Lower lobe of right lung (tissue), 2 donors: ENCODE data around the gene RP2. TPM values are rescaled to one million over a fixed set of nuclear protein-coding genes. Genes with fewer than 3 reads are reported as not detected.

Experiments
- ATAC-seq, 2 donors: fragments of 200-7000 bp; cut with Tn5 transposase; one replicate each; pipeline ENCODE4 v1.9.1; 2020 to 2022; ENCODE audit warnings: mild to moderate bottlenecking in 2 of 2, moderate library complexity in 2 of 2
- DNase-seq: peaks from one replicate; pipeline ENCODE4 v3.0.0-alpha.2; 2020
- H3K27ac ChIP-seq: fragments of 200-600 bp; one replicate; pipeline ENCODE4 v1.8.0; 2022
- H3K27me3 ChIP-seq: fragments of 200-600 bp; one replicate; pipeline ENCODE4 v1.8.0; 2022; ENCODE audit warnings: low read depth
- H3K36me3 ChIP-seq: fragments of 200-600 bp; one replicate; pipeline ENCODE4 v1.8.0; 2022; ENCODE audit warnings: mild to moderate bottlenecking
- H3K4me1 ChIP-seq: fragments of 200-600 bp; one replicate; pipeline ENCODE4 v1.8.0; 2022
- H3K4me3 ChIP-seq: fragments of 200-600 bp; one replicate; pipeline ENCODE4 v1.8.0; 2022; ENCODE audit warnings: mild to moderate bottlenecking
- H3K9me3 ChIP-seq: fragments of 200-600 bp; one replicate; pipeline ENCODE4 v1.8.0; 2022
- CTCF ChIP-seq: fragments of 200-600 bp; IDR thresholded peaks from one replicate; pipeline ENCODE4 v1.8.0; 2022; ENCODE audit warnings: antibody characterized with exemption, mild to moderate bottlenecking
- intact Hi-C: fragments of 100-400 bp; cut with DNase I; formaldehyde crosslinking; loops from one replicate; pipeline ENCODE4 v1.11.0; 2022
- long read RNA-seq: library from polyadenylated mRNA; unstranded; transcript quantifications from one replicate; pipeline ENCODE4 v2.0.0, GENCODE V29; 2021
- total RNA-seq: library from RNA; stranded (reverse); fragmentation: NEBNext Ultra II Directional; extraction: Animal tissue kit (Norgen Biotek cat#: 25700); gene quantifications from one replicate; pipeline ENCODE4 v1.2.1, GENCODE V29; 2021
- donor health status: DM: no; HTN: yes; CAD: no; lungs with severe emphysema.

RP2 gene
- 16.8 TPM for total RNA-seq
- long read RNA-seq, transcript RP2-201 (5 exons, 3,803 nt) = major isoform, 31 of 32 reads
- long read RNA-seq, partial matches to known transcripts = 1 of 32 reads
- long read RNA-seq, other reads (novel, unspliced or antisense) = 0 of 32 reads

DNA sequence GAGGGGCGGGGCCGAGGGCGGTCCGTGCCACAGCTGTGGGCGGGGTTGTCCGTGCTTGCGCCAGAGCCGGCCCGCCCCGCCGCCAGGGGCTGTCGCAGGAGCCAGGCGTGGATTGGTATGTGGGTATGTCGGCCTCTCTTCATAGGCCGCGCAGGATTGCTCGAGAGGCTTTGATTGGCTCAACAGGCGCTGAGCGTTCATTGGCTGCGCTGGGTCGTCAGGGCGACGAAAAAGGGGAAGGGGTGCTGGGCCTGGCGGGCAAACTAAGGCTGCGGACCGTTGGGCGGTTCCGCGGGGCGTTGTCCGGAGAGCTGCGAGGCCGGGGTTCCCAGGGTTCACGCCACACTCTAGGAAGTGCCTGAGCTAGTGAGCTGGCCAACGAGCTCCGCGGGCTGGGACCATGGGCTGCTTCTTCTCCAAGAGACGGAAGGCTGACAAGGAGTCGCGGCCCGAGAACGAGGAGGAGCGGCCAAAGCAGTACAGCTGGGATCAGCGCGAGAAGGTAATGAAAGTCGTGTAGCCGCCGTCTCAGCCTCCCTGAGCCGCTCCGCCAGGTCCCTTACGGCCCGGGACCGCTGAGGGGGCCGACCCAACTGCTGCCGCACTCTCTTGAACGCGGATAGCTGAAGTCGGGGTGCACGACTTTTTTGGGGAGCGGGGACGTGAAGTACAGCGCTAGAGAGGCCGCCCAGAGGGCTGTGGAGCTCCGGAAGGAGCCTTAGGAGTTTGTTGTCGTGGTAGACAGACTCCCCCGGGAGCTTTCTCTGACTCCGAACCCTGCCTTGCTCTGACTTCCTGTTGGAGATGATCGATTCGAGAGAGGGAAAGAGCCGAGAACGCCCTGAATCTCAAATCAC lies at the start of gene RP2:
Gene RP2, plus strand, starts transcription at position 343 of the 857 bp plus-strand sequence. Its CDS starts 58 bp downstream, at position 401.
- ATAC-seq = peak; percentile 98 to 99

DNA sequence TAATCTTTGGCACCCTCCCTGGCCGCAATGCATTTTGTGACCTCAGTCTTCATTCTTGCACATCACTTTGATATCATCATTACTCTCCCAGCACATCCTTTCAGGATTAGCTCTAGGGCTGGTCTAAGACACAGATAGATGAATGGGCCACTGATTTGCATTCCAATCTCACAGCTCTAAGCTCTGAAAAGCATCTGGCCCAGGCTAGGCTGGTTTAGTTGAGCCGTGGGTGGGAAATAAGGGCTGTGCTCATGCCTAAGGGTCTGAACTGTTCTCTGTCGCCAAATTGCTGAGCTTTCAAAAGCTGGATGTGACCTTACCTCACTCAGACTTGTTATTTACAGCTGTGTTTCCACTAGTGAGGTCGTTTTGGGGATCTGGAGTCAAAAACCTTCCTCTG lies 47.9 kb upstream of the RP2 start:
- ATAC-seq (no peak), DNase-seq (no peak)
- Histone ChIP-seq H3K9me3 (no peaks in the 10 kb centered on the region), H3K27ac (no peak overlapping the region), H3K27me3 (no peaks in the 10 kb centered on the region), H3K4me3 (no peak overlapping the region), H3K4me1 (peaks cover 4% of the 10 kb centered on the region), H3K36me3 (no peaks in the 10 kb centered on the region)
- no peak for TF ChIP-seq CTCF
- intact Hi-C loops = no loop called here

More for the DNA sequence above, at the start of gene RP2:
- Histone ChIP-seq H3K4me1 (peaks cover 29% of the 10 kb centered on the region), H3K36me3 (no peaks in the 10 kb centered on the region), H3K9me3 (no peaks in the 10 kb centered on the region), H3K27ac (peak within 1 kb of the TSS; percentile 94), H3K27me3 (no peaks in the 10 kb centered on the region), H3K4me3 (peak within 1 kb of the TSS; percentile 78)
- intact Hi-C loops = no loop called here
- DNase-seq = peak; percentile 94
- peak; percentile 29 for TF ChIP-seq CTCF

- H3K27ac ChIP-seq = peak overlapping the region; percentile 41
- intact Hi-C loops = no loop called here
- H3K4me1 ChIP-seq = peaks cover 4% of the 10 kb centered on the region
- DNase-seq (peak; percentile 43), ATAC-seq (peak; percentile 66 to 81)
- TF ChIP-seq CTCF = no peak
- H3K36me3 ChIP-seq = no peaks in the 10 kb centered on the region
- no peaks in the 10 kb centered on the region for H3K27me3 ChIP-seq
- no peak overlapping the region for H3K4me3 ChIP-seq
- no peaks in the 10 kb centered on the region for H3K9me3 ChIP-seq
These were observed 44.7 kb upstream of the RP2 start for GRCh38 chrX:46791927-46792809.

- H3K9me3 ChIP-seq = no peaks in the 10 kb centered on the region
- peak overlapping the region; percentile 11 for H3K27ac ChIP-seq
- H3K36me3 ChIP-seq = no peaks in the 10 kb centered on the region
- TF ChIP-seq CTCF = no peak
- H3K4me3 ChIP-seq = no peak overlapping the region
- no peak for DNase-seq
- H3K27me3 ChIP-seq = no peaks in the 10 kb centered on the region
- peaks cover 4% of the 10 kb centered on the region for H3K4me1 ChIP-seq
- ATAC-seq = no peak
- intact Hi-C loops = no loop called here
These were observed 44.0 kb upstream of the RP2 start for GRCh38 chrX:46792810-46793188.

DNA sequence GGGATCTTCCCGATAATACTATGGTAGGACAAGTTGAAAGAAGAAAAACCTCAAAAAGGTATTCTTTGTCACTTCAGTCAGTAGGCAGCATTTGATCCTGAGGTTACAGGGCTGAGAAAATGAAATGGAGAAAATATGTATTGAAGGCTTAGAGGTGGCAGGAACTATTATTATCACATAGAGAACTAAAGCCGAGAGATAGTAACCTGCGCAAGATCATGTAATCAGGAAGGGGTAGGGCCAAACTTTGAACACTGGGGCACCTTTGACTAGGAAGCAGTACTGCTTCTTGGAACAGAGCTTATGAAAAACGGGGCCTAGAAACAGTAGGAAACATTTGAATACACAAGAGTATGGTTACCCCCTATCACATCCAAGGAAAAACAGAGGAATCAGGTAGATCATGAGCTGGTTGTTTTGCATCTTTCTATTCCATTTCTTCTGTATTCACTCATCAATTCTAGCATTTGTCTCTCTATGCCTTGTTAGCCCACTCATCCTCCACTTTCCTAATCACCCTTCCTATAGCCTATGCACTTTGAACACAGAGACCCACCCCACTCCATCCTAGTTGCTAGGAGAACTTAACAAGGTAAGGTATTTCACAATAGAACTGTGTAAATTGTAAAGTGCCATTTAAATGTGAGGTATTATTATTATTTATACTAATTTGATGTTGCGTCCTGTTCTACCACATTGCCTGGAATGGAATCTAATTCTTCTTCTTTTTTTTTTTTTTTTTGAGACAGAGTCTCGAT lies 43.3 kb upstream of the RP2 start:
- DNase-seq (no peak), ATAC-seq (no peak)
- H3K4me3 ChIP-seq = no peak overlapping the region
- H3K9me3 ChIP-seq = no peaks in the 10 kb centered on the region
- H3K27ac ChIP-seq = no peak overlapping the region
- TF ChIP-seq CTCF = no peak
- H3K36me3 ChIP-seq = no peaks in the 10 kb centered on the region
- H3K4me1 ChIP-seq = peaks cover 4% of the 10 kb centered on the region
- no peaks in the 10 kb centered on the region for H3K27me3 ChIP-seq
- intact Hi-C loops = no loop called here
